ENCODE measurements around the gene ENOX1.

The ENOX1 gene

GRCh38 chr13:43611281-43612273, 175.2 kb downstream of the ENOX1 start:
- DNase-seq (ENCODE audit: low read depth in 1 of 2, low spot score in 1 of 2): no peak

- DNase-seq (ENCODE audit: low read depth in 1 of 2, low spot score in 1 of 2): no peak
These were observed 178.2 kb downstream of the ENOX1 start for GRCh38 chr13:43608400-43609137.

GRCh38 chr13:43597599-43597945, 189.2 kb downstream of the ENOX1 start:
- DNase-seq (ENCODE audit: low read depth in 1 of 2, low spot score in 1 of 2): no peak

- DNase-seq (ENCODE audit: low read depth in 1 of 2, low spot score in 1 of 2): no peak
These were observed 189.7 kb downstream of the ENOX1 start for GRCh38 chr13:43596924-43597598.

- DNase-seq (ENCODE audit: low read depth in 1 of 2, low spot score in 1 of 2): no peak
These were observed 190.8 kb downstream of the ENOX1 start for GRCh38 chr13:43596006-43596405.

GRCh38 chr13:43587376-43587775, 199.4 kb downstream of the ENOX1 start:
- DNase-seq (ENCODE audit: low read depth in 1 of 2, low spot score in 1 of 2): no peak

- DNase-seq (ENCODE audit: low read depth in 1 of 2, low spot score in 1 of 2): no peak
These were observed 202.0 kb downstream of the ENOX1 start for GRCh38 chr13:43584751-43585150.

GRCh38 chr13:43583321-43583720, 203.5 kb downstream of the ENOX1 start:
- DNase-seq (ENCODE audit: low read depth in 1 of 2, low spot score in 1 of 2): no peak

GRCh38 chr13:43580280-43580679, 206.5 kb downstream of the ENOX1 start:
- no peak for DNase-seq (ENCODE audit: low read depth in 1 of 2, low spot score in 1 of 2)

- DNase-seq (ENCODE audit: low read depth in 1 of 2, low spot score in 1 of 2): no peak
These were observed 207.5 kb downstream of the ENOX1 start for GRCh38 chr13:43579321-43579720.

- DNase-seq (ENCODE audit: low read depth in 1 of 2, low spot score in 1 of 2): no peak
These were observed 212.2 kb downstream of the ENOX1 start for GRCh38 chr13:43574605-43575004.

GRCh38 chr13:43573802-43574514, 212.8 kb downstream of the ENOX1 start:
- DNase-seq (ENCODE audit: low read depth in 1 of 2, low spot score in 1 of 2): no peak

- no peak for DNase-seq (ENCODE audit: low read depth in 1 of 2, low spot score in 1 of 2)
These were observed 213.4 kb downstream of the ENOX1 start for GRCh38 chr13:43573361-43573740.

GRCh38 chr13:43572656-43573360, 214.0 kb downstream of the ENOX1 start:
- DNase-seq (ENCODE audit: low read depth in 1 of 2, low spot score in 1 of 2): no peak

GRCh38 chr13:43569658-43570057, 217.1 kb downstream of the ENOX1 start:
- DNase-seq (ENCODE audit: low read depth in 1 of 2, low spot score in 1 of 2): no peak

GRCh38 chr13:43567608-43568007, 219.2 kb downstream of the ENOX1 start:
- no peak for DNase-seq (ENCODE audit: low read depth in 1 of 2, low spot score in 1 of 2)

GRCh38 chr13:43564952-43565351, 221.8 kb downstream of the ENOX1 start:
- no peak for DNase-seq (ENCODE audit: low read depth in 1 of 2, low spot score in 1 of 2)

- no peak for DNase-seq (ENCODE audit: low read depth in 1 of 2, low spot score in 1 of 2)
These were observed 225.7 kb downstream of the ENOX1 start for GRCh38 chr13:43561081-43561480.

GRCh38 chr13:43558939-43559338, 227.8 kb downstream of the ENOX1 start:
- DNase-seq (ENCODE audit: low read depth in 1 of 2, low spot score in 1 of 2): no peak

GRCh38 chr13:43558326-43558725, 228.4 kb downstream of the ENOX1 start:
- no peak for DNase-seq (ENCODE audit: low read depth in 1 of 2, low spot score in 1 of 2)

Measured in stimulated activated CD4-positive, alpha-beta T cell treated with anti-CD3 and anti-CD28 coated beads, Interleukin-15, amount 100 ng/mL, for 1 hour (primary cell).